Upper lobe of right lung (tissue), 1 donor: ENCODE measurements around the gene SLC26A1. TPM values are rescaled to one million over a fixed set of nuclear protein-coding genes. Genes with fewer than 3 reads are reported as not detected.
A peak's percentile ranks its signal among the peaks of the same experiment; 100 is the strongest.

Source experiments
- ATAC-seq: fragments of 200-7000 bp; cut with Tn5 transposase; one replicate; pipeline ENCODE4 v1.9.1; 2020; ENCODE audit warnings: mild to moderate bottlenecking, moderate library complexity
- DNase-seq: peaks from one replicate; pipeline ENCODE4 v3.0.0-alpha.2; 2020
- H3K27ac ChIP-seq: fragments of 200-600 bp; one replicate; pipeline ENCODE4 v1.8.0; 2022
- H3K27me3 ChIP-seq: fragments of 200-600 bp; one replicate; pipeline ENCODE4 v1.8.0; 2022; ENCODE audit warnings: mild to moderate bottlenecking
- H3K36me3 ChIP-seq: fragments of 200-600 bp; one replicate; pipeline ENCODE4 v1.8.0; 2022
- H3K4me1 ChIP-seq: fragments of 200-600 bp; one replicate; pipeline ENCODE4 v1.8.0; 2022
- H3K4me3 ChIP-seq: fragments of 200-600 bp; one replicate; pipeline ENCODE4 v1.8.0; 2022; ENCODE audit warnings: mild to moderate bottlenecking
- H3K9me3 ChIP-seq: fragments of 200-600 bp; one replicate; pipeline ENCODE4 v1.8.0; 2022
- CTCF ChIP-seq: fragments of 200-600 bp; IDR thresholded peaks from one replicate; pipeline ENCODE4 v1.8.0; 2022; ENCODE audit warnings: antibody characterized with exemption
- intact Hi-C: fragments of 100-400 bp; cut with DNase I; formaldehyde crosslinking; loops from one replicate; pipeline ENCODE4 v1.11.0; 2022
- total RNA-seq: library from RNA; stranded (reverse); fragmentation: NEBNext Ultra II Directional; extraction: Animal tissue kit (Norgen Biotek cat#: 25700); gene quantifications from one replicate; pipeline ENCODE4 v1.2.1, GENCODE V29; 2021
- donor health status: DM: no; HTN: yes; CAD: no; lungs with severe emphysema.

Gene SLC26A1
- total RNA-seq, 1 donor from 2014 or later: 0.20 TPM

- H3K27ac ChIP-seq: no peak overlapping the region
- intact Hi-C loops: no loop called here
- no peak for DNase-seq
These were observed 37.4 kb upstream of the SLC26A1 start for GRCh38 chr4:1030559-1030958.

GRCh38 chr4:1030031-1030430 lies 36.8 kb upstream of the SLC26A1 start:
- H3K4me1 ChIP-seq: no peaks in the 10 kb centered on the region
- no peaks in the 10 kb centered on the region for H3K9me3 ChIP-seq
- DNase-seq: no peak
- no peak overlapping the region for H3K27ac ChIP-seq
- no peak for TF ChIP-seq CTCF
- intact Hi-C loops: no loop called here
- H3K36me3 ChIP-seq: no peaks in the 10 kb centered on the region
- H3K4me3 ChIP-seq: no peak overlapping the region
- H3K27me3 ChIP-seq: peaks cover 6% of the 10 kb centered on the region
- no peak for ATAC-seq

More at GRCh38 chr4:1030559-1030958, 37.4 kb upstream of the SLC26A1 start:
- peaks cover 6% of the 10 kb centered on the region for H3K27me3 ChIP-seq
- no peak for TF ChIP-seq CTCF
- no peak for ATAC-seq
- H3K36me3 ChIP-seq: no peaks in the 10 kb centered on the region
- no peaks in the 10 kb centered on the region for H3K4me1 ChIP-seq
- no peak overlapping the region for H3K4me3 ChIP-seq
- no peaks in the 10 kb centered on the region for H3K9me3 ChIP-seq

- Histone ChIP-seq H3K9me3 (no peaks in the 10 kb centered on the region), H3K27me3 (peaks cover 6% of the 10 kb centered on the region), H3K4me3 (no peak overlapping the region), H3K36me3 (no peaks in the 10 kb centered on the region), H3K4me1 (no peaks in the 10 kb centered on the region), H3K27ac (no peak overlapping the region)
- no peak for DNase-seq
- TF ChIP-seq CTCF: no peak
- intact Hi-C loops: no loop called here
- ATAC-seq: no peak
These were observed 36.3 kb upstream of the SLC26A1 start for GRCh38 chr4:1029529-1029928.

- no peak for TF ChIP-seq CTCF
- no peak for DNase-seq
These were observed 35.5 kb upstream of the SLC26A1 start for GRCh38 chr4:1028574-1029220.

GRCh38 chr4:1027915-1028238 lies 34.7 kb upstream of the SLC26A1 start:
- DNase-seq (no peak), ATAC-seq (peak; percentile 3)
- H3K27me3 ChIP-seq: peaks cover 6% of the 10 kb centered on the region
- intact Hi-C loops: no loop called here
- no peaks in the 10 kb centered on the region for H3K9me3 ChIP-seq
- no peak overlapping the region for H3K4me3 ChIP-seq
- no peak for TF ChIP-seq CTCF
- no peaks in the 10 kb centered on the region for H3K4me1 ChIP-seq
- no peaks in the 10 kb centered on the region for H3K36me3 ChIP-seq
- H3K27ac ChIP-seq: no peak overlapping the region

More at GRCh38 chr4:1028574-1029220, 35.5 kb upstream of the SLC26A1 start:
- Histone ChIP-seq H3K4me1 (no peaks in the 10 kb centered on the region), H3K9me3 (no peaks in the 10 kb centered on the region), H3K36me3 (no peaks in the 10 kb centered on the region), H3K4me3 (no peak overlapping the region), H3K27ac (no peak overlapping the region), H3K27me3 (peaks cover 6% of the 10 kb centered on the region)
- no peak for ATAC-seq
- intact Hi-C loops: no loop called here
